H1 (cell line): Measurements from ENCODE around the gene KCNJ5. TPM values are rescaled to one million over a fixed set of nuclear protein-coding genes. Genes with fewer than 3 reads are reported as not detected.

Experiments used
- CTCF ChIA-PET: fragments of 300-600 bp; sonication (Branson Sonifier 250); formaldehyde crosslinking; loops from one replicate; lab custom pipeline; 2021; ENCODE audit not compliant: partially characterized antibody; lab: Charles Lee
- POLR2A ChIA-PET: fragments of 300-600 bp; sonication (Branson Sonifier 250); formaldehyde crosslinking; loops from one replicate; lab custom pipeline; 2021; ENCODE audit warnings: inconsistent platforms; ENCODE audit not compliant: partially characterized antibody; lab: Charles Lee
- DNase-seq, 2 experiments: peaks; one replicate each; pipeline versions ENCODE4 v3.0.0 to v3.0.0-alpha.2; 2010 to 2022; ENCODE audit warnings: low spot score in 2 of 2, low read depth in 1 of 2, mixed read lengths in 1 of 2
- FAIRE-seq: peaks from 2 replicates; lab custom pipeline; 2011; peaks lifted over from hg19 to GRCh38; lab: Jason Lieb, UNC
- H2AFZ ChIP-seq: 2 replicates; pipeline ENCODE4 v1.8.1; 2012; ENCODE audit warnings: low read length, inconsistent platforms
- H2AK5ac ChIP-seq: 2 replicates; pipeline ENCODE4 v1.6.1; 2013; ENCODE audit warnings: low read depth, low read length
- H2BK120ac ChIP-seq: replicated peaks from 2 replicates; pipeline ENCODE3; 2013; ENCODE audit warnings: low read depth, low read length, inconsistent platforms
- H2BK12ac ChIP-seq: 2 replicates; pipeline ENCODE4 v1.6.1; 2013; ENCODE audit warnings: low read depth, low read length
- H2BK15ac ChIP-seq: 2 replicates; pipeline ENCODE4 v1.6.1; 2013; ENCODE audit warnings: low read length
- H2BK20ac ChIP-seq: 2 replicates; pipeline ENCODE4 v1.6.1; 2013; ENCODE audit warnings: low read length
- H2BK5ac ChIP-seq: 2 replicates; pipeline ENCODE4 v1.6.1; 2013; ENCODE audit warnings: low read depth, low read length
- H3K14ac ChIP-seq: 2 replicates; pipeline ENCODE4 v1.6.1; 2013; ENCODE audit warnings: inconsistent platforms; ENCODE audit not compliant: insufficient read length
- H3K18ac ChIP-seq: 2 replicates; pipeline ENCODE4 v1.6.1; 2013; ENCODE audit warnings: low read length; ENCODE audit errors: extremely low read depth
- H3K23ac ChIP-seq: 2 replicates; pipeline ENCODE4 v1.6.1; 2013; ENCODE audit warnings: inconsistent platforms; ENCODE audit not compliant: insufficient read length
- H3K23me2 ChIP-seq: 2 replicates; pipeline ENCODE4 v1.6.1; 2013; ENCODE audit warnings: low read depth, low read length
- H3K27ac ChIP-seq: 2 replicates; pipeline ENCODE4 v1.6.1; 2011; ENCODE audit warnings: low read depth, low read length, inconsistent platforms
- H3K27me3 ChIP-seq, 4 experiments: replicated peaks in 1 of 4; 1 replicate in 1 of 4; 2 replicates in 3 of 4; pipeline versions ENCODE4 v1.6.1 to v1.8.1; 2011 to 2013; ENCODE audit warnings: low read length in 3 of 4, mild to moderate bottlenecking in 3 of 4, inconsistent platforms in 2 of 4, mixed read lengths in 2 of 4, moderate library complexity in 1 of 4; ENCODE audit not compliant: control insufficient read depth in 3 of 4, insufficient read depth in 3 of 4; ENCODE audit errors: extremely low read depth in 1 of 4
- H3K36me3 ChIP-seq, 4 experiments: 2 replicates each; pipeline versions ENCODE4 v1.6.1 to v1.8.1; 2011 to 2013; ENCODE audit warnings: mild to moderate bottlenecking in 4 of 4, low read length in 3 of 4, moderate library complexity in 2 of 4, control low read depth in 1 of 4, inconsistent platforms in 1 of 4; ENCODE audit not compliant: insufficient read depth in 4 of 4, control insufficient read depth in 2 of 4
- H3K4ac ChIP-seq: replicated peaks from 2 replicates; pipeline ENCODE3; 2013; ENCODE audit warnings: low read length, low read depth, mixed read lengths, inconsistent platforms; ENCODE audit not compliant: insufficient read length
- H3K4me1 ChIP-seq, 4 experiments: replicated peaks in 1 of 4; 1 replicate in 1 of 4; 2 replicates in 3 of 4; pipeline versions ENCODE4 v1.6.1 to v1.8.1; 2011 to 2013; ENCODE audit warnings: low read length in 3 of 4, inconsistent platforms in 2 of 4, mixed read lengths in 1 of 4; ENCODE audit not compliant: insufficient read depth in 4 of 4, control insufficient read depth in 3 of 4
- H3K4me2 ChIP-seq, 2 experiments: 2 replicates each; pipeline versions ENCODE4 v1.6.1 to v1.8.1; 2011 to 2013; ENCODE audit warnings: low read depth in 2 of 2, low read length in 2 of 2, control low read depth in 1 of 2, inconsistent platforms in 1 of 2, mild to moderate bottlenecking in 1 of 2; ENCODE audit not compliant: insufficient read depth in 1 of 2
- H3K4me3 ChIP-seq, 4 experiments: fragments of 200-600, 300-600 bp in 1 of 4; sonication (generic), shearing (Covaris generic), sonication (Bioruptor Twin) in 1 of 4; 2 replicates each; pipeline versions ENCODE4 v1.5.1 to v1.8.1; 2011 to 2016; ENCODE audit warnings: low read length in 4 of 4, low read depth in 3 of 4, control low read depth in 2 of 4, inconsistent platforms in 2 of 4, mild to moderate bottlenecking in 2 of 4, mixed read lengths in 1 of 4, moderate library complexity in 1 of 4; ENCODE audit not compliant: insufficient read depth in 2 of 4; ENCODE audit errors: extremely low read depth in 1 of 4
- H3K56ac ChIP-seq: replicated peaks from 2 replicates; pipeline ENCODE3; 2013; ENCODE audit warnings: low read depth, mild to moderate bottlenecking, mixed read lengths, low read length, inconsistent platforms; ENCODE audit not compliant: insufficient read length
- H3K79me1 ChIP-seq: 2 replicates; pipeline ENCODE4 v1.6.1; 2013; ENCODE audit warnings: low read depth, low read length, control low read depth
- H3K79me2 ChIP-seq, 2 experiments: 2 replicates each; pipeline versions ENCODE4 v1.6.1 to v1.8.1; 2012 to 2013; ENCODE audit warnings: low read length in 2 of 2, mild to moderate bottlenecking in 2 of 2, inconsistent platforms in 1 of 2; ENCODE audit not compliant: insufficient read depth in 2 of 2, control insufficient read depth in 1 of 2
- H3K9ac ChIP-seq, 4 experiments: replicated peaks in 1 of 4; 1 replicate in 1 of 4; 2 replicates in 3 of 4; pipeline versions ENCODE4 v1.6.1 to v1.8.1; 2011 to 2013; ENCODE audit warnings: low read depth in 3 of 4, low read length in 3 of 4, control low read depth in 2 of 4, mild to moderate bottlenecking in 2 of 4, moderate library complexity in 2 of 4, inconsistent platforms in 1 of 4; ENCODE audit errors: extremely low read depth in 1 of 4
- H3K9me3 ChIP-seq, 2 experiments: 2 replicates each; pipeline versions ENCODE4 v1.6.1 to v1.8.1; 2012 to 2013; ENCODE audit warnings: mild to moderate bottlenecking in 2 of 2, moderate library complexity in 2 of 2, control low read depth in 1 of 2, inconsistent platforms in 1 of 2, low read depth in 1 of 2, low read length in 1 of 2, mixed read lengths in 1 of 2; ENCODE audit not compliant: insufficient read depth in 2 of 2
- H4K20me1 ChIP-seq, 2 experiments: replicated peaks in 1 of 2; 2 replicates each; pipeline versions ENCODE3 to v1.8.1; 2011 to 2013; ENCODE audit warnings: inconsistent platforms in 2 of 2, low read length in 2 of 2, mild to moderate bottlenecking in 1 of 2; ENCODE audit not compliant: insufficient read depth in 2 of 2, control insufficient read depth in 1 of 2
- H4K5ac ChIP-seq: 2 replicates; pipeline ENCODE4 v1.6.1; 2013; ENCODE audit warnings: low read length, low read depth, mixed read lengths, inconsistent platforms; ENCODE audit not compliant: insufficient read length
- H4K8ac ChIP-seq: 2 replicates; pipeline ENCODE4 v1.8.0; 2013; ENCODE audit warnings: mild to moderate bottlenecking, moderate library complexity, low read length, inconsistent platforms; ENCODE audit not compliant: insufficient read depth; ENCODE audit errors: extremely low read depth
- H4K91ac ChIP-seq: replicated peaks from 2 replicates; pipeline ENCODE3; 2013; ENCODE audit warnings: low read length, mixed read lengths, inconsistent platforms; ENCODE audit not compliant: insufficient read length
- CEBPB ChIP-seq: IDR thresholded peaks from 2 replicates; pipeline ENCODE4 v1.6.1; 2012; ENCODE audit warnings: low read depth, low read length
- CREB1 ChIP-seq: IDR thresholded peaks from 2 replicates; pipeline ENCODE4 v1.6.1; 2012; ENCODE audit warnings: inconsistent platforms
- EZH2 ChIP-seq: fragments of 200-600 bp; sonication (generic); IDR thresholded peaks from 2 replicates; pipeline ENCODE4 v1.7.1; 2012; ENCODE audit warnings: low read depth, mild to moderate bottlenecking, moderate library complexity, low read length, inconsistent platforms; ENCODE audit not compliant: severe bottlenecking
- NRF1 ChIP-seq: IDR thresholded peaks from 2 replicates; pipeline ENCODE4 v1.6.1; 2011; ENCODE audit warnings: mild to moderate bottlenecking, low read depth, low read length, improper control_type of control experiment
- PHF8 ChIP-seq: fragments of 200-600 bp; sonication (generic); conservative IDR thresholded peaks from 2 replicates; pipeline ENCODE4 v1.7.1; 2012; ENCODE audit warnings: low read depth, mild to moderate bottlenecking, inconsistent platforms, low read length, moderate library complexity
- POLR2A ChIP-seq, 2 experiments: IDR thresholded peaks; 1 replicate in 1 of 2; 2 replicates in 1 of 2; pipeline ENCODE4 v1.6.1; 2011; ENCODE audit warnings: low read depth in 2 of 2, low read length in 2 of 2, mild to moderate bottlenecking in 2 of 2; ENCODE audit errors: control extremely low read depth in 1 of 2
- POLR2AphosphoS5 ChIP-seq: IDR thresholded peaks from 2 replicates; pipeline ENCODE4 v1.6.1; 2011; ENCODE audit warnings: low read depth, low read length
- SIN3A ChIP-seq, 2 experiments: IDR thresholded peaks in 1 of 2; conservative IDR thresholded peaks in 1 of 2; 2 replicates each; pipeline ENCODE4 v1.6.1; 2011 to 2012; ENCODE audit warnings: low read length in 2 of 2, improper control_type of control experiment in 1 of 2, low read depth in 1 of 2, mild to moderate bottlenecking in 1 of 2
- SIX5 ChIP-seq: IDR thresholded peaks from 2 replicates; pipeline ENCODE4 v1.6.1; 2011; ENCODE audit warnings: mild to moderate bottlenecking, low read depth, low read length
- SP1 ChIP-seq: IDR thresholded peaks from 2 replicates; pipeline ENCODE4 v1.6.1; 2011; ENCODE audit warnings: low read depth, low read length
- SP2 ChIP-seq: IDR thresholded peaks from 2 replicates; pipeline ENCODE4 v1.6.1; 2012; ENCODE audit warnings: mild to moderate bottlenecking, low read length, inconsistent platforms
- SRF ChIP-seq: IDR thresholded peaks from 2 replicates; pipeline ENCODE4 v1.6.1; 2011; ENCODE audit warnings: mild to moderate bottlenecking, low read depth, low read length, moderate library complexity
- TBP ChIP-seq: IDR thresholded peaks from 2 replicates; pipeline ENCODE4 v1.6.1; 2011; ENCODE audit warnings: low read depth, low read length, improper control_type of control experiment
- TCF12 ChIP-seq: IDR thresholded peaks from 2 replicates; pipeline ENCODE4 v1.6.1; 2011; ENCODE audit warnings: low read depth, mild to moderate bottlenecking, low read length
- WGBS, 2 experiments: shearing (Covaris generic) in 1 of 2; methylation state at CpG; one replicate each; pipeline versions ENCODE4 v1.1.6 to v1.1.7; 2013 to 2015; ENCODE audit warnings: low lambda C conversion rate in 2 of 2, mixed read lengths in 2 of 2, inconsistent platforms in 1 of 2, low coverage in 1 of 2, missing lambda C conversion rate in 1 of 2; ENCODE audit not compliant: insufficient replicate concordance in 2 of 2, insufficient coverage in 1 of 2, insufficient read length in 1 of 2; ENCODE audit errors: extremely low coverage in 1 of 2, missing lambda C conversion rate in 1 of 2; 5-methylcytosine and 5-hydroxymethylcytosine counted together
- polyA plus RNA-seq, 7 experiments: library from polyadenylated mRNA; depleted of rRNA in 3 of 7; stranded (reverse) in 5 of 7; unstranded in 2 of 7; fragments of >200 nt in 5 of 7; fragments of 200-250 nt in 2 of 7; gene quantifications; 1 replicate in 5 of 7; 2 replicates in 1 of 7; 4 replicates in 1 of 7; pipeline versions ENCODE4 v1.2.1 to v1.2.3, GENCODE V29; 2011 to 2013; ENCODE audit warnings: missing spikeins in 2 of 7, mixed read lengths in 2 of 7
- total RNA-seq: library from RNA; stranded (reverse); fragmentation: NEBNext Ultra II Directional; extraction: Animal tissue kit (Norgen Biotek cat#: 25700); gene quantifications from 2 replicates; pipeline ENCODE4 v1.2.1, GENCODE V29; 2021

Gene KCNJ5
- total and polyA plus RNA-seq, 2 of the 8 experiments (the other 6 are each of a cell fraction or from before 2014, with no cell fraction given): 0.05 TPM; not detected in 1

- no peak overlapping the region for H4K91ac ChIP-seq
- H3K56ac ChIP-seq: no peak overlapping the region
- H2BK12ac ChIP-seq: no peak overlapping the region
- H2AK5ac ChIP-seq: no peak overlapping the region
- TF ChIP-seq NRF1 (no peak), SRF (no peak), CREB1 (no peak), PHF8 (no peak), CEBPB (no peak), POLR2AphosphoS5 (no peak), EZH2 (no peak), SP1 (no peak), TBP (no peak), SIN3A (conservative IDR thresholded peaks at IDR 0.05 in 1 of 2, IDR thresholded peaks at IDR 0.05 in 1 of 2; ENCODE audit: low read depth in 1 of 2, low read length in 2 of 2) (no peak), SIX5 (no peak), POLR2A (IDR thresholded peaks at IDR 0.05; ENCODE audit: control extremely low read depth in 1 of 2, low read depth in 2 of 2, low read length in 2 of 2) (no peak), SP2 (no peak), TCF12 (no peak)
- no peak overlapping the region for H3K4me3 ChIP-seq
- no peak overlapping the region for H3K9ac ChIP-seq
- no peak overlapping the region for H3K18ac ChIP-seq
- no peak for DNase-seq
- H3K4ac ChIP-seq: no peak overlapping the region
- H3K79me2 ChIP-seq: no peaks in the 10 kb centered on the region
- no peak overlapping the region for H2BK120ac ChIP-seq
- no peak overlapping the region for H3K23ac ChIP-seq
- no peak overlapping the region for H2BK20ac ChIP-seq
- H4K8ac ChIP-seq: no peak overlapping the region
- no peak overlapping the region for H2BK5ac ChIP-seq
- H2BK15ac ChIP-seq: no peak overlapping the region
- H3K36me3 ChIP-seq: peaks cover 0 to 14% (median 5%) of the 10 kb centered on the region in 4 experiments; a peak in 6 of 8 replicates
- FAIRE-seq: no peak
- ChIA-PET CTCF (interaction anchor here (20.6 kb wide), 1 partner anchor 76 kb away, joined by 473 read pairs; the partner anchor contains the start of gene KCNJ5), POLR2A (no interaction called here)
- H4K20me1 ChIP-seq: peaks cover 0 to 4% of the 10 kb centered on the region in 2 experiments
- no peaks in the 10 kb centered on the region for H3K4me1 ChIP-seq
- no peak overlapping the region for H3K4me2 ChIP-seq
- H3K79me1 ChIP-seq: no peaks in the 10 kb centered on the region
- no peak overlapping the region for H3K27ac ChIP-seq
- no peaks in the 10 kb centered on the region for H3K27me3 ChIP-seq
- no peak overlapping the region for H2AFZ ChIP-seq
- H3K23me2 ChIP-seq: no peaks in the 10 kb centered on the region
- no peaks in the 10 kb centered on the region for H3K9me3 ChIP-seq
- WGBS, 2 experiments: 62% methylated on average over 4 of the region's 4 CpGs; no CpG with 5 or more reads in 1 of the 2 experiments
- no peak overlapping the region for H4K5ac ChIP-seq
- H3K14ac ChIP-seq: no peak overlapping the region
These were observed 74.3 kb downstream of the KCNJ5 start for GRCh38 chr11:128965485-128965884.
